ENCODE results near the gene CNPY3. TPM values are rescaled to one million over a fixed set of nuclear protein-coding genes. Genes with fewer than 3 reads are reported as not detected.

The CNPY3 gene
- total RNA-seq, 1 donor from 2014 or later: 56.5 TPM

GRCh38 chr6:42967228-42967627 is 37.9 kb downstream of the CNPY3 start:
- no peaks in the 10 kb centered on the region for H3K27me3 ChIP-seq (ENCODE audit: control insufficient read depth, insufficient read depth, low read length)
- no peak overlapping the region for H3K4me3 ChIP-seq (ENCODE audit: low read depth, low read length)
- no peak for DNase-seq (ENCODE audit: low read depth)
- TF ChIP-seq CTCF (IDR thresholded peaks at IDR 0.05; ENCODE audit: insufficient read depth, low read length, poor library complexity, severe bottlenecking): no peak
- H3K36me3 ChIP-seq (ENCODE audit: control insufficient read depth, insufficient read depth, low read length): peaks cover 1% of the 10 kb centered on the region

DNA sequence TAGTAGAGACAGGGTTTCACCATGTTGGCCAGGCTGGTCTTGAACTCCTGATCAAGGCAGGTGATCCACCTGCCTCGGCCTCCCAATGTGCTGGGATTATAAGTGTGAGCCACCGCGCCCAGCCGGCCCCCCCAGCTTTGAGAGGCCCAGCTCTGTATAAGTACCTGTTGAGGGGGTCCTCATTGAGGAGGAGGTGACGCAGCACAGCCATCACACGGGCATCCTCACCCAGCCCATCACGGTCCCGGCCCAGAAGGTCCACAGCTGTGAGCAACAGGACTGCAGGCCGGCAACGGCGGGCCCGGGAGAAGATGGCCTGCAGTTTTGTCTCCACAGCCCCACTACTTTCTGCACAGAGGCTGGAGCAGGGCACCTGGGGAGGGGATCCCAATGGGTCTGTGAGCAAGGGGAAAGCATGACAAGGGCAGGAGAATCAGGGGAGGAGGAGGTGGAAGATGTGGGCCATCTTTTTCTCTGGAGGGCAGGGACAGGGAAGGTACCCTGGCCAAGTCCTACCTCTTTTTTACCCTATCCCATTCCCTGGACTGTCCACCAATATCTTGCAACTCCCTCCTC is 38.9 kb downstream of the CNPY3 start:
- H3K27me3 ChIP-seq (ENCODE audit: control insufficient read depth, insufficient read depth, low read length): no peaks in the 10 kb centered on the region
- no peak overlapping the region for H3K4me3 ChIP-seq (ENCODE audit: low read depth, low read length)
- DNase-seq (ENCODE audit: low read depth): no peak
- TF ChIP-seq CTCF (IDR thresholded peaks at IDR 0.05; ENCODE audit: insufficient read depth, low read length, poor library complexity, severe bottlenecking): no peak
- peaks cover 1% of the 10 kb centered on the region for H3K36me3 ChIP-seq (ENCODE audit: control insufficient read depth, insufficient read depth, low read length)

DNA sequence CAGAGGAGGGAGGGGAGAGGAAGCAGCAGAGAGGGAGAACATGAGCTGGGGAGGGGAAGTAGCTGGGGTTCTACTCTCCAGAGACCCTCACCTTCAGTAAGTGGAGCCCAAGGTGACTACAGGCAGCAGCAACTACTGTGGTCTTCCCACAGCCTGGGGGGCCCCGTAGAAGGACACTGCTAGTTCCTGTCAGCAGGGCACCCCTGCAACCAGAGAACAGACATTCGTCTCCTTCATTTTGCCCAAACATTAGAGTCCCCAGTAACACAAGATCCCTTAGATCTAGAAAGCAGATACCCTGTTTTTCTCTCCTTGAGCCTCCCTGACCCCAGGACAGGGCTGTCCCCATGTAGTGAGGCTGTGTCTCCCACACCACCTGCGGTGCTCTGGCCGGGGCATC is 39.5 kb downstream of the CNPY3 start:
- DNase-seq (ENCODE audit: low read depth): no peak
- Histone ChIP-seq H3K36me3 (ENCODE audit: control insufficient read depth, insufficient read depth, low read length) (peaks cover 1% of the 10 kb centered on the region), H3K27me3 (ENCODE audit: control insufficient read depth, insufficient read depth, low read length) (no peaks in the 10 kb centered on the region), H3K4me3 (ENCODE audit: low read depth, low read length) (no peak overlapping the region)
- no peak for TF ChIP-seq CTCF (IDR thresholded peaks at IDR 0.05; ENCODE audit: insufficient read depth, low read length, poor library complexity, severe bottlenecking)

DNA sequence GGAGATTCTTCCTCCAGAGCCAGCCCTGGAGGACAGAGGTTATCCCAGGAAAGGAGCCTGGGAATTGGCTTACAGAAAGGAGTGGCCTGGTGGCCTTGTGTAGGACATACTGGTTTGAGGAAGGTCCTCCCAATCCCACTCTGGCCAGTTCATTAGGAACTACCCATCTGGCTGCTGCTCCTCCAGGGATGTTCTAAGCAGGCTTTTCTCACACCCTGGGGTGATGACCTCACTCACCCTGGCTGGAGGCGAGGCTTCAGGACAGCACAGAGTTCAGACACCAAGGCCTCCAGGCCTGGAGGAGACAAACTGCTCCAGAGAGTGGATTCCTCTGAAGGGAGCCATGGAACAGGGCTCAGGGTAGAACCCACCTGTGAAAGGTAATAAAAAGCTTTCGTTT is 40.2 kb downstream of the CNPY3 start:
- no peak for TF ChIP-seq CTCF (IDR thresholded peaks at IDR 0.05; ENCODE audit: insufficient read depth, low read length, poor library complexity, severe bottlenecking)
- H3K27me3 ChIP-seq (ENCODE audit: control insufficient read depth, insufficient read depth, low read length): no peaks in the 10 kb centered on the region
- DNase-seq (ENCODE audit: low read depth): no peak
- H3K4me3 ChIP-seq (ENCODE audit: low read depth, low read length): no peak overlapping the region
- H3K36me3 ChIP-seq (ENCODE audit: control insufficient read depth, insufficient read depth, low read length): peaks cover 1% of the 10 kb centered on the region

GRCh38 chr6:42969934-42970333 is 40.7 kb downstream of the CNPY3 start:
- DNase-seq (ENCODE audit: low read depth): no peak
- H3K36me3 ChIP-seq (ENCODE audit: control insufficient read depth, insufficient read depth, low read length): peaks cover 1% of the 10 kb centered on the region
- no peak overlapping the region for H3K4me3 ChIP-seq (ENCODE audit: low read depth, low read length)
- H3K27me3 ChIP-seq (ENCODE audit: control insufficient read depth, insufficient read depth, low read length): no peaks in the 10 kb centered on the region
- no peak for TF ChIP-seq CTCF (IDR thresholded peaks at IDR 0.05; ENCODE audit: insufficient read depth, low read length, poor library complexity, severe bottlenecking)

All from kidney epithelial cell (primary cell).